Epidermal melanocyte (primary cell): ENCODE results near the gene MCM6.
A peak's percentile ranks its signal among the peaks of the same experiment; 100 is the strongest.
"Not testable (repeated sequence)": the region's sequence is repeated elsewhere in the genome, so short reads cannot be mapped to it uniquely, and the experiment has no call there.

Source experiments
- DNase-seq: peaks from one replicate; pipeline ENCODE4 v3.0.0; 2011; ENCODE audit warnings: low spot score; ENCODE audit not compliant: insufficient read length

The MCM6 gene

GRCh38 chr2:135876066-135876711 is at the start of gene MCM6:
MCM6 (minus strand) TSS chr2:135876443; CDS start chr2:135876365, 78 bp downstream.
- peak; percentile 97 for DNase-seq

- DNase-seq, result no peak
Measured at GRCh38 chr2:135925571-135925970, 49.3 kb upstream of the MCM6 start.

- DNase-seq, result no peak
Measured at GRCh38 chr2:135916207-135916606, 40.0 kb upstream of the MCM6 start.

- no peak for DNase-seq
Measured at GRCh38 chr2:135914485-135914884, 38.2 kb upstream of the MCM6 start.

GRCh38 chr2:135913727-135914365 is 37.6 kb upstream of the MCM6 start:
- peak; percentile 38 for DNase-seq

- no peak for DNase-seq
Measured at GRCh38 chr2:135909976-135910375, 33.7 kb upstream of the MCM6 start.

- DNase-seq, result no peak
Measured at GRCh38 chr2:135905679-135906078, 29.4 kb upstream of the MCM6 start.

- no peak for DNase-seq
Measured at GRCh38 chr2:135904341-135904989, 28.2 kb upstream of the MCM6 start.

- no peak for DNase-seq
Measured at GRCh38 chr2:135903650-135904049, 27.4 kb upstream of the MCM6 start.

GRCh38 chr2:135899567-135899966 is 23.3 kb upstream of the MCM6 start:
- DNase-seq, result no peak

- no peak for DNase-seq
Measured at GRCh38 chr2:135898234-135898786, 22.1 kb upstream of the MCM6 start.

- DNase-seq, result no peak
Measured at GRCh38 chr2:135894930-135895329, 18.7 kb upstream of the MCM6 start.

GRCh38 chr2:135893374-135893794 is 17.1 kb upstream of the MCM6 start:
- DNase-seq, result no peak

GRCh38 chr2:135890835-135891234 is 14.6 kb upstream of the MCM6 start:
- no peak for DNase-seq

- no peak for DNase-seq
Measured at GRCh38 chr2:135890149-135890548, 13.9 kb upstream of the MCM6 start.

- DNase-seq, result not testable (repeated sequence)
Measured at GRCh38 chr2:135888587-135888986, 12.3 kb upstream of the MCM6 start.

GRCh38 chr2:135885709-135886108 is 9.5 kb upstream of the MCM6 start:
- no peak for DNase-seq

- DNase-seq, result no peak
Measured at GRCh38 chr2:135882415-135882814, 6.2 kb upstream of the MCM6 start.

GRCh38 chr2:135876770-135877169 is 527 bp upstream of the MCM6 start:
- DNase-seq, result not testable (repeated sequence)

GRCh38 chr2:135875491-135876065 is 665 bp downstream of the MCM6 start:
- DNase-seq, result no peak

- no peak for DNase-seq
Measured at GRCh38 chr2:135874777-135875365, 1.4 kb downstream of the MCM6 start.

GRCh38 chr2:135870571-135870970 is 5.7 kb downstream of the MCM6 start:
- DNase-seq, result no peak
